Hepatocyte (in vitro differentiated cells): ENCODE data around the gene DVL2. TPM values are rescaled to one million over a fixed set of nuclear protein-coding genes. Genes with fewer than 3 reads are reported as not detected.
A peak's percentile ranks its signal among the peaks of the same experiment; 100 is the strongest.
"Not testable (repeated sequence)": the region's sequence is repeated elsewhere in the genome, so short reads cannot be mapped to it uniquely, and the experiment has no call there.

Experiments used
- DNase-seq: peaks from one replicate; pipeline ENCODE4 v3.0.0-alpha.2; 2016; ENCODE audit warnings: low spot score
- H2AFZ ChIP-seq: fragments of 200-600 bp; sonication (generic); 2 replicates; pipeline ENCODE4 v1.6.0; 2016; ENCODE audit warnings: antibody characterized with exemption, mild to moderate bottlenecking
- H3K27ac ChIP-seq: fragments of 200-600 bp; sonication (generic); 2 replicates; pipeline ENCODE4 v1.5.1; 2016; ENCODE audit warnings: mild to moderate bottlenecking
- H3K27me3 ChIP-seq: fragments of 200-600 bp; sonication (generic); 2 replicates; pipeline ENCODE4 v1.6.1; 2016
- H3K36me3 ChIP-seq: fragments of 200-600 bp; sonication (generic); replicated peaks from 2 replicates; pipeline ENCODE4 v1.5.1; 2016; ENCODE audit warnings: low read depth; ENCODE audit not compliant: insufficient read depth
- H3K4me1 ChIP-seq: fragments of 200-600 bp; sonication (generic); 2 replicates; pipeline ENCODE4 v1.5.1; 2016; ENCODE audit warnings: mild to moderate bottlenecking, moderate library complexity; ENCODE audit not compliant: insufficient read depth
- H3K4me2 ChIP-seq: fragments of 200-600 bp; sonication (generic); 2 replicates; pipeline ENCODE4 v1.6.0; 2016
- H3K4me3 ChIP-seq: fragments of 200-600 bp; sonication (generic); 2 replicates; pipeline ENCODE4 v1.5.1; 2016; ENCODE audit warnings: mild to moderate bottlenecking
- H3K79me2 ChIP-seq: fragments of 200-600 bp; sonication (generic); 2 replicates; pipeline ENCODE4 v1.6.0; 2017; ENCODE audit warnings: mild to moderate bottlenecking
- H3K9me2 ChIP-seq: fragments of 200-600 bp; sonication (generic); replicated peaks from 2 replicates; pipeline ENCODE4 v1.6.0; 2017; ENCODE audit warnings: mild to moderate bottlenecking; ENCODE audit not compliant: insufficient read depth
- H3K9me3 ChIP-seq: fragments of 200-600 bp; sonication (generic); 2 replicates; pipeline ENCODE4 v1.5.1; 2016; ENCODE audit warnings: low read depth, mild to moderate bottlenecking
- H4K20me1 ChIP-seq: fragments of 200-600 bp; sonication (generic); 2 replicates; pipeline ENCODE4 v1.6.0; 2016; ENCODE audit warnings: mild to moderate bottlenecking; ENCODE audit not compliant: insufficient read depth, poor library complexity, severe bottlenecking
- EZH2 ChIP-seq: fragments of 200-600 bp; sonication (generic); IDR thresholded peaks from 2 replicates; pipeline ENCODE4 v1.6.1; 2016; ENCODE audit warnings: antibody characterized with exemption, mild to moderate bottlenecking, borderline replicate concordance
- EZH2phosphoT487 ChIP-seq: fragments of 200-600 bp; sonication (generic); IDR thresholded peaks from one replicate; pipeline ENCODE4 v1.6.1; 2018; ENCODE audit warnings: antibody characterized with exemption, mild to moderate bottlenecking, low read depth, moderate library complexity; ENCODE audit not compliant: unreplicated experiment, severe bottlenecking
- WGBS: methylation state at CpG from one replicate; pipeline ENCODE4 v1.1.6; 2016; ENCODE audit warnings: low lambda C conversion rate; ENCODE audit errors: missing lambda C conversion rate; 5-methylcytosine and 5-hydroxymethylcytosine counted together
- polyA plus RNA-seq: library from polyadenylated mRNA; unstranded; fragments of >200 nt; fragmentation: Nextera tagmentation; extraction: Ambion mirVana; gene quantifications from 2 replicates; pipeline ENCODE4 v1.2.1, GENCODE V29; 2016
- total RNA-seq: library from RNA; depleted of rRNA; stranded (reverse); fragments of >200 nt; gene quantifications from 2 replicates; pipeline ENCODE4 v1.2.3, GENCODE V29; 2014
- TF ChIP-seq, protein P1 (sequence below): fragments of 200-600 bp; sonication (generic); IDR thresholded peaks from 2 replicates; pipeline ENCODE4 v1.5.1; 2016; ENCODE audit warnings: antibody characterized with exemption, mild to moderate bottlenecking; ENCODE audit not compliant: poor library complexity

The DVL2 gene
- total and polyA plus RNA-seq, 2 experiments from 2014 or later, result 62.1 to 74.7 TPM

GRCh38 chr17:7184647-7185046 lies 49.7 kb downstream of the DVL2 start:
- Histone ChIP-seq H3K36me3 (no peaks in the 10 kb centered on the region), H3K4me3 (no peak overlapping the region), H4K20me1 (no peaks in the 10 kb centered on the region), H3K27ac (no peak overlapping the region), H3K9me3 (no peaks in the 10 kb centered on the region), H2AFZ (no peak overlapping the region), H3K4me2 (no peak overlapping the region), H3K79me2 (no peaks in the 10 kb centered on the region), H3K27me3 (no peaks in the 10 kb centered on the region), H3K9me2 (no peaks in the 10 kb centered on the region), H3K4me1 (no peaks in the 10 kb centered on the region)
- DNase-seq, result no peak
- TF ChIP-seq, protein P1, sequence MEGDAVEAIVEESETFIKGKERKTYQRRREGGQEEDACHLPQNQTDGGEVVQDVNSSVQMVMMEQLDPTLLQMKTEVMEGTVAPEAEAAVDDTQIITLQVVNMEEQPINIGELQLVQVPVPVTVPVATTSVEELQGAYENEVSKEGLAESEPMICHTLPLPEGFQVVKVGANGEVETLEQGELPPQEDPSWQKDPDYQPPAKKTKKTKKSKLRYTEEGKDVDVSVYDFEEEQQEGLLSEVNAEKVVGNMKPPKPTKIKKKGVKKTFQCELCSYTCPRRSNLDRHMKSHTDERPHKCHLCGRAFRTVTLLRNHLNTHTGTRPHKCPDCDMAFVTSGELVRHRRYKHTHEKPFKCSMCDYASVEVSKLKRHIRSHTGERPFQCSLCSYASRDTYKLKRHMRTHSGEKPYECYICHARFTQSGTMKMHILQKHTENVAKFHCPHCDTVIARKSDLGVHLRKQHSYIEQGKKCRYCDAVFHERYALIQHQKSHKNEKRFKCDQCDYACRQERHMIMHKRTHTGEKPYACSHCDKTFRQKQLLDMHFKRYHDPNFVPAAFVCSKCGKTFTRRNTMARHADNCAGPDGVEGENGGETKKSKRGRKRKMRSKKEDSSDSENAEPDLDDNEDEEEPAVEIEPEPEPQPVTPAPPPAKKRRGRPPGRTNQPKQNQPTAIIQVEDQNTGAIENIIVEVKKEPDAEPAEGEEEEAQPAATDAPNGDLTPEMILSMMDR, result no peak
- TF ChIP-seq EZH2phosphoT487 (no peak), EZH2 (no peak)
- WGBS, result 96% methylated on average over 6 of the region's 6 CpGs

DNA sequence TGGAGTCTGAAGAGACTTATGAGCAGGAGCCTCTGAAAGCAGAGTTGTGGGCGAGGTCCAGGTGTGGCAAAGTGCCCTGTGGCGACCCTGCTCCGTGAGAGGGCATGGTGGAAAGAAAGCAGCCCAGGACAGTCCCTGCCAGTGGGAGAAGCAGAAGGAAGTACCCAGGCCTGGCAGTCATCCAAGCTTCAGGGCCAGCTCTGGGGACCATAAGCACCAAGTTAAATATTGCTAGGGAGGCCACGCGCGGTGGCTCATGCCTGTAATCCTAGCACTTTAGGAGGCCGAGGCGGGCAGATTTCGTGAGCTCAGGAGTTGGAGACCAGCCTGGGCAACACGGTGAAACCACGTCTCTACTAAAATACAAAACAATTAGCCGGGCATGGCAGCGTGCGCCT lies 50.2 kb downstream of the DVL2 start:
- no peaks in the 10 kb centered on the region for H3K9me3 ChIP-seq
- no peaks in the 10 kb centered on the region for H3K27me3 ChIP-seq
- peak; percentile 73 for DNase-seq
- H2AFZ ChIP-seq, result no peak overlapping the region
- H3K4me3 ChIP-seq, result no peak overlapping the region
- H3K27ac ChIP-seq, result no peak overlapping the region
- 75% methylated on average over 14 of the region's 14 CpGs for WGBS
- H3K9me2 ChIP-seq, result no peaks in the 10 kb centered on the region
- H3K4me2 ChIP-seq, result no peak overlapping the region
- H3K4me1 ChIP-seq, result no peaks in the 10 kb centered on the region
- no peaks in the 10 kb centered on the region for H3K36me3 ChIP-seq
- TF ChIP-seq EZH2, result no peak
- TF ChIP-seq, protein P1, result no peak
- TF ChIP-seq EZH2phosphoT487, result no peak
- H3K79me2 ChIP-seq, result no peaks in the 10 kb centered on the region
- H4K20me1 ChIP-seq, result no peaks in the 10 kb centered on the region

DNA sequence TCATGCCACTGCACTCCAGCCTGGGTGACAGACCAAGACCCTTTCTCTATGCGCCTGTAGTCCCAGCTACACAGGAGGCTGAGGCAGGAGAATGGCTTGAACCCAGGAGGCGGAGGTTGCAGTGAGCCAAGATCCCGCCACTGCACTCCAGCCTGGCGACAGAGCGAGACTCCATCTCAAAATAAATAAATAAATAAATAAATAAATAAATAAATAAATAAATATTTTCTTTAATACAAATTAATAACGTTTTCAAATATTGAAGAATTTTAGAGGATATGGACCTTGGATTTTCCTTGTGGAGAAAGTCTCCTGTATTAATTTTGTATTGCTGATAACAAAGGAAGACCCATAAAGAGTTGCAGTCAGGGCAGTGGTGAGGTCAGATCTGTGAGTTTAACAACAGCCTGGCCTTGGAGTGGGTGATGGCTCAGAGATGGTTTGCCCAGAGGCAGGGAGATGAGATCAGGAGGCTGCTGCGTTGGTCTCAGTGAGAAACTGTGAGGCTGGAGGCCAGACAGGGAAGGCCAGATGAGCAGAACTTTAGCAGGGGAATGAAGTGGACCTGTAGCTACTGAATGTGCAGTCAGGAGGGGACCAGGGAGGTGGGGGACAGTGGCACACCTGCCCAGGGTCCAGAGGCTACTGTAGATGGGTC lies 50.8 kb downstream of the DVL2 start:
- H3K4me3 ChIP-seq, result no peak overlapping the region
- TF ChIP-seq EZH2 (no peak), EZH2phosphoT487 (no peak)
- TF ChIP-seq, protein P1, result no peak
- H2AFZ ChIP-seq, result no peak overlapping the region
- WGBS, result 88% methylated on average over 7 of the region's 7 CpGs
- H3K9me2 ChIP-seq, result no peaks in the 10 kb centered on the region
- H3K79me2 ChIP-seq, result no peaks in the 10 kb centered on the region
- H3K9me3 ChIP-seq, result no peaks in the 10 kb centered on the region
- DNase-seq, result no peak
- H3K4me2 ChIP-seq, result no peak overlapping the region
- H3K4me1 ChIP-seq, result no peaks in the 10 kb centered on the region
- H3K27ac ChIP-seq, result no peak overlapping the region
- H3K27me3 ChIP-seq, result no peaks in the 10 kb centered on the region
- H4K20me1 ChIP-seq, result no peaks in the 10 kb centered on the region
- no peaks in the 10 kb centered on the region for H3K36me3 ChIP-seq

DNA sequence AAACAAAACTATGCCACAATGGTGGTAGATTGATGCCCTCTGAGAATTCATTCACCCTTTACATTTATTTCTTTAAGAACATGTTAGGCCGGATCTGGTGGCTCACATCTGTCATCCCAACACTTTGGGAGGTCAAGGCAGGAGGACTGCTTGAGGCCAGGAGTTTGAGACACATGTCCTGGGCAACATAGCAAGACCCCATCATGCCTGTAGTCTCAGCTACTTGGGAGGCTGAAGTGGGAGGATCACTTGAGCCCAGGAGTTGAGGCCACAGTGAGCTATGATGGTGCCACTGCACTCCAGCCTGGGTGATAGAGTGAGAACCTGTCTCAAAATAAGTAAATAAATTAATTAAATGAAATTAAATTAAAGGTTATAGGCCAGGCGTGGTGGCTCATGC lies 52.2 kb downstream of the DVL2 start:
- H3K4me3 ChIP-seq, H3K9me3 ChIP-seq, H3K27ac ChIP-seq, H3K36me3 ChIP-seq, H3K4me1 ChIP-seq, DNase-seq, H3K79me2 ChIP-seq, H3K9me2 ChIP-seq, H4K20me1 ChIP-seq, H2AFZ ChIP-seq, H3K4me2 ChIP-seq, H3K27me3 ChIP-seq: not testable (repeated sequence)
- WGBS, result 98% methylated on average over 2 of the region's 2 CpGs
